Cardiac fibroblast (primary cell): ENCODE data around the gene ARHGAP10.
A peak's percentile ranks its signal among the peaks of the same experiment; 100 is the strongest.

Experiments used
- DNase-seq, 2 donors: peaks; one replicate each; pipeline versions ENCODE4 v3.0.0 to v3.0.0-alpha.2; 2010; ENCODE audit warnings: low read depth in 2 of 2
- H3K4me3 ChIP-seq, 2 donors: replicated peaks in 1 of 2; 1 replicate in 1 of 2; 2 replicates in 1 of 2; pipeline ENCODE4 v1.5.1; 2011; ENCODE audit warnings: low read depth in 2 of 2, low read length in 2 of 2, mild to moderate bottlenecking in 2 of 2, moderate library complexity in 1 of 2
- CTCF ChIP-seq: IDR thresholded peaks from one replicate; pipeline ENCODE4 v1.5.1; 2011; ENCODE audit warnings: low read depth, mild to moderate bottlenecking, low read length, inconsistent platforms

Gene ARHGAP10

GRCh38 chr4:147717878-147718277 is 14.0 kb upstream of the ARHGAP10 start:
- DNase-seq = no peak
- H3K4me3 ChIP-seq = no peak overlapping the region
- no peak for TF ChIP-seq CTCF

- DNase-seq = peak; percentile 59 to 77
- no peak overlapping the region for H3K4me3 ChIP-seq
Measured at GRCh38 chr4:147723326-147723725, 8.6 kb upstream of the ARHGAP10 start.

GRCh38 chr4:147724468-147725201 is 7.3 kb upstream of the ARHGAP10 start:
- no peak overlapping the region for H3K4me3 ChIP-seq
- TF ChIP-seq CTCF = no peak
- DNase-seq = no peak

More at GRCh38 chr4:147723326-147723725, 8.6 kb upstream of the ARHGAP10 start:
- TF ChIP-seq CTCF = no peak

GRCh38 chr4:147725673-147726072 is 6.2 kb upstream of the ARHGAP10 start:
- no peak for TF ChIP-seq CTCF
- no peak for DNase-seq
- H3K4me3 ChIP-seq = no peak overlapping the region

- no peak overlapping the region for H3K4me3 ChIP-seq
- TF ChIP-seq CTCF = no peak
Measured at GRCh38 chr4:147727476-147728028, 4.3 kb upstream of the ARHGAP10 start.

GRCh38 chr4:147730333-147730732 is 1.6 kb upstream of the ARHGAP10 start:
- DNase-seq = no peak
- no peak for TF ChIP-seq CTCF
- H3K4me3 ChIP-seq = no peak overlapping the region

More at GRCh38 chr4:147727476-147728028, 4.3 kb upstream of the ARHGAP10 start:
- DNase-seq = no peak
